ENCODE measurements around the gene CCDC191. TPM values are rescaled to one million over a fixed set of nuclear protein-coding genes. Genes with fewer than 3 reads are reported as not detected.
A peak's percentile ranks its signal among the peaks of the same experiment; 100 is the strongest.

The CCDC191 gene
- total RNA-seq, 4 donors from 2014 or later, result 3.2 to 4.6 (median 4.3) TPM

DNA sequence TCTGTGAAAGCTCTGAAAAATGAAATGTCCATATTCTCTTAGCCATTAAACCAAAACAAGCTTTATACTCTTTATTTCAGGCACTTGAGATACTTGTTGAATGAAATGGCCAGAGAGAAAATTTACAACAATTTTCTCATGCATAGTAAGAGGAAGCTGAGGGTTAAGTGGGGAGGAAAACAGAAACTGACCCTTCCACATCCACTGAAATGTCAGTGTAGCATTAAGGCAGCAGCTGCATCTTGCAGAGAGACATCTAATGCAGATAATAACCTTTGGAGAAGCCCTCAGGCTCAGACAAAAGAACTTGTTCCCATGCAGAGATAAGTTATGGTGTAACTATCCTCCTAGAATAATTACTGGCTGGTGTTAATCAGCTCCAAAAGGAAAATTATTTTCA, 74.5 kb downstream of the CCDC191 start:
- Histone ChIP-seq H3K36me3 (peaks cover 12 to 56% (median 17%) of the 10 kb centered on the region in 4 donors), H3K27me3 (no peaks in the 10 kb centered on the region), H3K4me1 (no peaks in the 10 kb centered on the region), H3K4me3 (no peak overlapping the region), H3K9me3 (no peaks in the 10 kb centered on the region), H3K27ac (replicated peaks in 1 of 4) (no peak overlapping the region)
- TF ChIP-seq EP300 (IDR thresholded peaks at IDR 0.05), result no peak
- TF ChIP-seq POLR2A (IDR thresholded peaks at IDR 0.05; ENCODE audit: low read depth), result no peak
- TF ChIP-seq, protein P1, sequence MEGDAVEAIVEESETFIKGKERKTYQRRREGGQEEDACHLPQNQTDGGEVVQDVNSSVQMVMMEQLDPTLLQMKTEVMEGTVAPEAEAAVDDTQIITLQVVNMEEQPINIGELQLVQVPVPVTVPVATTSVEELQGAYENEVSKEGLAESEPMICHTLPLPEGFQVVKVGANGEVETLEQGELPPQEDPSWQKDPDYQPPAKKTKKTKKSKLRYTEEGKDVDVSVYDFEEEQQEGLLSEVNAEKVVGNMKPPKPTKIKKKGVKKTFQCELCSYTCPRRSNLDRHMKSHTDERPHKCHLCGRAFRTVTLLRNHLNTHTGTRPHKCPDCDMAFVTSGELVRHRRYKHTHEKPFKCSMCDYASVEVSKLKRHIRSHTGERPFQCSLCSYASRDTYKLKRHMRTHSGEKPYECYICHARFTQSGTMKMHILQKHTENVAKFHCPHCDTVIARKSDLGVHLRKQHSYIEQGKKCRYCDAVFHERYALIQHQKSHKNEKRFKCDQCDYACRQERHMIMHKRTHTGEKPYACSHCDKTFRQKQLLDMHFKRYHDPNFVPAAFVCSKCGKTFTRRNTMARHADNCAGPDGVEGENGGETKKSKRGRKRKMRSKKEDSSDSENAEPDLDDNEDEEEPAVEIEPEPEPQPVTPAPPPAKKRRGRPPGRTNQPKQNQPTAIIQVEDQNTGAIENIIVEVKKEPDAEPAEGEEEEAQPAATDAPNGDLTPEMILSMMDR (IDR thresholded peaks at IDR 0.05), result no peak
- no peak for TF ChIP-seq POLR2AphosphoS5 (IDR thresholded peaks at IDR 0.05)
- intact Hi-C loops (cut with DNase I), result no loop called here
- DNase-seq (ENCODE audit: extremely low spot score), result no peak

DNA sequence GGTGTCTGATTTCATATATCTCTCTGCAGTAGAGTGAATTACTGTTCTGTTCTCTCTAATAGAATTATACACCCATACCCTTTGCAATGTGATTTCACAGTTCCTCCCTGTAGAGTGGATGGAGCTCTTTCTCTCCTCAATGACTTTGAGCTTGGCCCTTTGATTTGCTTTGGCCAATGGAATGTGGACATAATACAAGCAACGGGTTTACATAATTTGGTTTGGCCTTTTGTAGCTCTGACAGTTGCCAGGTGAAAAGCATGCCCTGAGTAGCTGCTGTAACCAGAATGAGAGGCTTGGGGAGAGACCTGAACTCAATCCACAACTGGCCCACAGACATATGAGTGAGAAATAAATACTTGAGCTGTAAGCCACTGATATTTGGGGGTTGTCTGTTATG, 76.4 kb downstream of the CCDC191 start:
- Histone ChIP-seq H3K27me3 (no peaks in the 10 kb centered on the region), H3K4me1 (no peaks in the 10 kb centered on the region), H3K36me3 (peaks cover 9 to 58% (median 15%) of the 10 kb centered on the region in 4 donors), H3K27ac (replicated peaks in 1 of 4) (no peak overlapping the region), H3K9me3 (no peaks in the 10 kb centered on the region), H3K4me3 (no peak overlapping the region)
- intact Hi-C loops (cut with DNase I), result no loop called here
- no peak for DNase-seq (ENCODE audit: extremely low spot score)
- TF ChIP-seq POLR2A (IDR thresholded peaks at IDR 0.05; ENCODE audit: low read depth) (no peak), POLR2AphosphoS5 (IDR thresholded peaks at IDR 0.05) (no peak), EP300 (IDR thresholded peaks at IDR 0.05) (no peak)
- TF ChIP-seq, protein P1 (IDR thresholded peaks at IDR 0.05), result no peak
- 73% methylated on average over 1 of the region's 1 CpG for WGBS

DNA sequence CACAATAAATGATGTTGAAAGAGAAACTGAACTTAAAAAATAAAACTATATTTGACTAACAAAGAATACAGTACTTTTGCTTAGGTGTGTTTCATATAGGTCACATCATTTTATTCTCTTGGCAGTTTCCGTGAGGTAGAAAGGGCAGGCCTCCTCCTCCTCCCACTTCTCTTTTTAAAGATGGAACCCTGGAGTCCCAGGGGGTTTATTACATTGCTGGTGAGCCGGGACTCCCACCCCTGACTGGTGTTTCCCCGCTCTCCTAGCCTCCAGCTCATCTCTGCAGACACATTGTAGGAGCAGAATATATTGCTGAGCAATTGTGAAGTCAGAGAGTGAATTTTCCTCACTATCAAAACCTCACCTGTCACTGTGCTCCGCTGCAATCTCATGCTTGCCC, 78.5 kb downstream of the CCDC191 start:
- 93% methylated on average over 4 of the region's 4 CpGs for WGBS
- TF ChIP-seq EP300 (IDR thresholded peaks at IDR 0.05) (no peak), POLR2AphosphoS5 (IDR thresholded peaks at IDR 0.05) (no peak), POLR2A (IDR thresholded peaks at IDR 0.05; ENCODE audit: low read depth) (no peak)
- TF ChIP-seq, protein P1 (IDR thresholded peaks at IDR 0.05), result no peak
- Histone ChIP-seq H3K36me3 (peaks cover 6 to 54% (median 14%) of the 10 kb centered on the region in 4 donors), H3K27ac (replicated peaks in 1 of 4) (no peak overlapping the region), H3K4me3 (no peak overlapping the region), H3K9me3 (peaks cover 0 to 8% (median 0%) of the 10 kb centered on the region in 4 donors), H3K4me1 (no peaks in the 10 kb centered on the region), H3K27me3 (no peaks in the 10 kb centered on the region)
- DNase-seq (ENCODE audit: extremely low spot score), result no peak
- intact Hi-C loops (cut with DNase I), result no loop called here

DNA sequence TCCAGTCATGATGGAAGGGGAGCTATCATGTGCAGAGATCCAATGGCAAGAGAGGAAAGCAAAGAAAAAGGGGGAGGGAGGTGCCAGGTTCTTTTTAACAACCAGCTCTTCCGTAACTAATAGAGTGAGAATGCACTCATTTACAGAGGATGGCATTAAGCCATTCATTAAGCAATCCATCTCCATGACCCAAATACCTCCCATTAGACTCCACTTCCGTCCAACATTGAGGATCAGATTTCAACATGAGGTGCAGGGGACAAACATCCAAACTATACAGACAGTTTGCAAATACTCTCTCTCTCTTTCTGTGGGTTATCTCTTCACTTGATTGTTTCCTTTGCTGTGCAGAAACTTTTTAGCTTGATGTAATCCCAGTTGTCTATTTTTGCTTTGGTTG, 87.3 kb downstream of the CCDC191 start:
- no peaks in the 10 kb centered on the region for H3K27me3 ChIP-seq
- H3K27ac ChIP-seq (replicated peaks in 1 of 4), result no peak overlapping the region
- peaks cover 0 to 8% (median 0%) of the 10 kb centered on the region in 4 donors for H3K9me3 ChIP-seq
- WGBS, result 27% methylated on average over 2 of the region's 2 CpGs
- H3K4me3 ChIP-seq, result no peak overlapping the region
- H3K4me1 ChIP-seq, result no peaks in the 10 kb centered on the region
- no peak for DNase-seq (ENCODE audit: extremely low spot score)
- intact Hi-C loops (cut with DNase I), result no loop called here
- no peak for TF ChIP-seq POLR2A (IDR thresholded peaks at IDR 0.05; ENCODE audit: low read depth)
- TF ChIP-seq POLR2AphosphoS5 (IDR thresholded peaks at IDR 0.05), result peak in 1 of 2 donors; percentile 16
- peaks cover 0 to 8% (median 0%) of the 10 kb centered on the region in 4 donors for H3K36me3 ChIP-seq

DNA sequence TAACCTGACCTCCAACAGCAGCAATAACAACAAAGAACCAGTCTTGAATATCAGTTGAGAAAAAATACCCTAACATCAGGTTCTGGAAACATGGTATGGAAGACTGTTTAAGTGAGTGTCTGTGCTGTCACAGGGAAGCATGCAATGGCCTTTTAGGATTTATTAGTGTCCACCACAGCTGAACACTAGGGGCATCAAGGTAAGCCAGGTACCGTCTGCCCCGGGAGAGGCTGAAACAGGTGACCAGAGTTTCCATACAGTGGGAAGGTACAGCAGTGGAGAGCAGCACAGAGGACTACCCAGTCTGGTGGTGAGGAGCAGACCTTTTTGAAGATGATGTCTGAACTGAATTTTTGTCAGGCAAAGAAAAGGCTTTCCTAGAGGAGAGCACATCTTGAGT, 90.2 kb downstream of the CCDC191 start:
- intact Hi-C loops (cut with DNase I), result no loop called here
- Histone ChIP-seq H3K9me3 (no peaks in the 10 kb centered on the region), H3K36me3 (peaks cover 0 to 8% (median 0%) of the 10 kb centered on the region in 4 donors), H3K4me3 (no peak overlapping the region), H3K27me3 (no peaks in the 10 kb centered on the region), H3K4me1 (no peaks in the 10 kb centered on the region), H3K27ac (replicated peaks in 1 of 4) (no peak overlapping the region)
- TF ChIP-seq, protein P1 (IDR thresholded peaks at IDR 0.05), result no peak
- TF ChIP-seq POLR2A (IDR thresholded peaks at IDR 0.05; ENCODE audit: low read depth), result no peak
- TF ChIP-seq EP300 (IDR thresholded peaks at IDR 0.05), result no peak
- TF ChIP-seq POLR2AphosphoS5 (IDR thresholded peaks at IDR 0.05), result no peak
- WGBS, result 77% methylated on average over 2 of the region's 2 CpGs
- no peak for DNase-seq (ENCODE audit: extremely low spot score)

Measured in esophagus muscularis mucosa (tissue), 4 donors.